Posterior vena cava (tissue), 2 donors: ENCODE data around the gene FAM83G. TPM values are rescaled to one million over a fixed set of nuclear protein-coding genes. Genes with fewer than 3 reads are reported as not detected.

Experiments
- DNase-seq: peaks from one replicate; pipeline ENCODE4 v3.0.0-alpha.2; 2020; ENCODE audit warnings: low spot score
- intact Hi-C, 2 donors: fragments of 100-400 bp; cut with DNase I; formaldehyde crosslinking; loops; one replicate each; pipeline versions ENCODE4 v1.14.1 to v1.14.2; 2022 to 2023
- total RNA-seq, 2 donors: library from RNA; stranded (reverse); fragmentation: NEBNext Ultra II Directional; extraction: Animal tissue kit (Norgen Biotek cat#: 25700); gene quantifications; one replicate each; pipeline ENCODE4 v1.2.1, GENCODE V29; 2021
- donor health status: DM: yes; HTN: yes; CAD: no.
- donor health status: DM: yes; HTN: yes; CAD: no.

The FAM83G gene
- total RNA-seq, 2 donors from 2014 or later, result 2.8 to 10.9 TPM

DNA sequence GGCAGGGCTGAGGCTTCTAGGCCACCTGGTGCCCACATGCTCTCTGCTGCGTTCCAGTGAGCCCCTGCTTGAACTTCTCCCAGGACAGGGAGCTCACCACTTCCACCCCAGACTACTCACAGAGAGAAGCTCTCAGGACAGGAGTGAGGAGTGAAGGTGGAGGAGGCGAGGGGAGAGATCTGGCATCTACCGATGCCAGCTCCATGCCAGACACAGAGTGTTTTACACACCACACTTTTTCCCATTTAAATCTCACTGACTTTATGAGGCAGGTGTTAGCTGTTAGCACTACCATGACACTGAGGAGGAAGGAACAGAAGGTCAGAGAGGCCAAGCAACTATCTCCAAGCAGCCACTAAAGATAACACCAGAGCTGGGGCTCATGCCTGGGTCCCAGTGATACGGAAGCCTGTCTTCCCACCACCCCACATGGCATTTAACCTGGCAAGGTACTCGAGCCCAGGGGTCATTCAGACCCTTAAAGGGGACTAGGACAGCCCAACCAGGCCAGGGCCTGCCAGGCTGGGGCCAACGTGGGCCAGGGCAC, 6.8 kb downstream of the FAM83G start:
- DNase-seq, result no peak
- intact Hi-C loops, result no loop called here

GRCh38 chr17:18996458-18996857, 8.1 kb downstream of the FAM83G start:
- DNase-seq, result no peak
- intact Hi-C loops, result no loop called here

DNA sequence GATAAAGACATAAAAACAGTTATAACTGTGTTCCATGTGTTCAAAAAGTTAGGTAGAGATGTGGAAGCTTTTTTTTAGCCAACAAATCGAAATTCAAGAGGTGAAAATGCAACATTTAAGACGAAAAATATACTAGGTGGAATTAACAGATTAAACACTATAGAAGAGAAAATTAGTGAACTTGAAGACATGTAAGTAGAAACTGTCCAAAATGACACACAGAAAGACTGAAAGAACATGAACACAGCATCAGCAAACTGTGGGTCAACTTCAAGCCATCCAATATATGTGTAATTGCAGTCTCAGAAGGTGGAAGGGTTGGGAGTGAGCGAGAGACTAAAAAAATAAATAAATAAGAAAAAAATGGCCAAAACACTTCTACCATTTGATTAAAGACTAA, 9.3 kb downstream of the FAM83G start:
- DNase-seq, result no peak
- intact Hi-C loops, result no loop called here

DNA sequence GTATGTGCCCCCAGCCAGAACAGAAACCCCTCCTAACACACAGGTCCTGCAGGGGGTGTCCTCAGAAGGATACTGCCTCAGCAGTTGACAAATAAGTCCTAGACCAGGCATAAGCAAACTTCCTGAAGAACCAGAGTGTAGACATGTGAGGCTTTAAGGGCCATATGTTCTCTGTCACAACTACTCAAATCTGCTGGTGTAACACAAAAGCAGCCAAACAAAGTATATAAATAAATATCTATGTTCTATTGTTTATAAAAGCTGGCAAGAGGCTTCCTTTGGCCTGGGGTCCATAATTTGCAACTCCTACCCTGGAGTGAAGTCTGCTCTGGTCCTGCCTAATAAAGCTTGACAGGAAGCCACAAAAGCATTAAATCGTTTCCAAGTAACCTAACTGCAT, 9.9 kb downstream of the FAM83G start:
- intact Hi-C loops, result loop anchor here in 1 of 2 donors (5.0 kb wide), 1 partner anchor 773 kb away; no protein-coding TSS in a partner anchor
- no peak for DNase-seq

- intact Hi-C loops, result loop anchor here in 1 of 2 donors (5.0 kb wide), 1 partner anchor 773 kb away; no protein-coding TSS in a partner anchor
- DNase-seq, result no peak
Measured at GRCh38 chr17:18993905-18994526, 10.5 kb downstream of the FAM83G start.

- no peak for DNase-seq
- intact Hi-C loops, result loop anchor here in 1 of 2 donors (5.0 kb wide), 1 partner anchor 775 kb away; no protein-coding TSS in a partner anchor
Measured at GRCh38 chr17:18992454-18993130, 12.0 kb downstream of the FAM83G start.

GRCh38 chr17:18991531-18992315, 12.8 kb downstream of the FAM83G start:
- no peak for DNase-seq
- intact Hi-C loops, result loop anchor here in 1 of 2 donors (5.0 kb wide), 1 partner anchor 776 kb away; no protein-coding TSS in a partner anchor

DNA sequence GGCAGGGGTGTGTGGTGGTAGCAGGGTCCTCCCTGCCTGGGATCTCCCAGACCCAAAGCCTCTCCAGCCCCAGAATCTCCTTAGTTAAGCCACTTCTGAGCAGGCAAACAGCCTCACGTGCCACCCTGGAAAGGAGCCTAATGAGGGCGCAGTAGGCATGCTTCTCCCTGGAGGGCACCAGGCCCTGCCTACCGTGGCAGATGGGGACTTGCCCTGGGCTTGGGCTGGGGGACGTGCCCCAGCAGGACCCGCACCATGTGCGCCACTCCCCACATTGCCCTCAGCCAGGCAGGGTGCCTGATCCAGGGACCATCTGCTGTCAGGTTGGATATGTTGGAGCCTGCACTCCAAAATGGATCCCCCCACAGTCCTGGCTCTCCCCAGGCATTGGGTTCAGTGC, 14.2 kb downstream of the FAM83G start:
- intact Hi-C loops, result loop anchor here in 1 of 2 donors (5.0 kb wide), 1 partner anchor 777 kb away; no protein-coding TSS in a partner anchor
- no peak for DNase-seq

DNA sequence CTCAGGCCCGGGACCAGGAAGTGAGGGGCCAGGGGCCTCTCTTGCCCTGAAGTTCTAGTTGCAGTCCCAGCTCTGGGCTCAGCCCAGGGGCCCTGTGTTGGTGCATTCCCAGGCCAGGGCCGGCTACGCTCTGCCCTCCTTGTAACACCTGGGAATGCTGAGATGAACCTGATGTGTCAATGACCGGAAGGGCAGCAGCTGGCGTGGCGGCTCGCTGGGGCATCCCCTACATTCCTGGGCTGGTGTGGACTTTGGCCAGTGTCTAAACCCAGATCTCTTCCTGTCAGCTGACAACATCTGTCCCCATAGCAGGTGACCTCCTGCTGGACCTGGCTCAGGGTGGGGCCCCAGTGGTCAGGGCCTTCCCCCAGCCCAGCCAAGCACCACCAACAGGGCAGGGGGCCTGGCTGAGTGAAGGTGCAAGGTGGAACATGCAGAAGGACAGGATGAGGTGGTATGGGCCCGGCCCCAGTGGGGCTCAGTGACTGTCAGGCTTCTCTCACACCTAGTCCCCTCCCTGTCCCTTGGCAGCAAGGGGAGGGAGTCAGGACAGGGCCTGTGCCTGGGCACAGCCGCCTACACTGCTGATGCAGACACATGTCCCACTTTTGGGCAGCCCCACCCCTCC, 15.9 kb downstream of the FAM83G start:
- intact Hi-C loops, result no loop called here
- DNase-seq, result no peak

DNA sequence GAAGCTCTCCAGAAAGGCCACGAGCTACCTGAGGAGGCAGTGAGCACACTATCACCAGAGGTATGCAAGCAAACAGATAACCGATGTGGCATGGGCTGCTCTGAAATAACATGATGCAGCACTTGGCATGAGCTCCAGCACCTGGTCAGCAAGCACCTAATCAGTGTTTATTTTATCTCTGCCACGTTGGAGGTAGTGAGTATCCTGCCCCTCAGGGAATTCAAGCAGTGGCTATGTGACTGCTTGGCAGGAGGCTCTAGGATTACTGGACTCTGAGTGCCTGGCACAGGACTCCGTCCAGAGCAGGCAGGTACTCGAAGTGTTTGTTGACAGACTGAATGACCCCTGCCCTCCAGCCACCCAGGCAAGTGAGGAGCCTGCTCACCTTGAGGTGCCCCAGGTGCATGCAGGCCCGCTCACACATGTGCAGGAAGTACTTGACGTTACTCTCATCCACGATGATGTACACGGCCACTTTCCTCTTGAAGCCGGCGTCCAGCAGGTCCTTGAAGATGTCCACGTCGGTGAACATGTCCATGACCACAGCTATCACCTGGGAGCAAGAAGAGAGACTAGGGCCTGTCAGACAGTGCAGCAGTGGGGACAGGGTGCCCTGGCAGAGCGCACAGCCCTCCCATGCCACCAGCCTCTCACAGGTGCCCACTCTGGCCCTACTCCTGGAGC, 16.6 kb downstream of the FAM83G start:
- intact Hi-C loops, result no loop called here
- DNase-seq, result no peak

- intact Hi-C loops, result no loop called here
Measured at GRCh38 chr17:18987230-18987610, 17.3 kb downstream of the FAM83G start.

GRCh38 chr17:18986541-18987229, 17.9 kb downstream of the FAM83G start:
- intact Hi-C loops, result no loop called here
- no peak for DNase-seq

More at GRCh38 chr17:18987230-18987610, 17.3 kb downstream of the FAM83G start:
- no peak for DNase-seq

DNA sequence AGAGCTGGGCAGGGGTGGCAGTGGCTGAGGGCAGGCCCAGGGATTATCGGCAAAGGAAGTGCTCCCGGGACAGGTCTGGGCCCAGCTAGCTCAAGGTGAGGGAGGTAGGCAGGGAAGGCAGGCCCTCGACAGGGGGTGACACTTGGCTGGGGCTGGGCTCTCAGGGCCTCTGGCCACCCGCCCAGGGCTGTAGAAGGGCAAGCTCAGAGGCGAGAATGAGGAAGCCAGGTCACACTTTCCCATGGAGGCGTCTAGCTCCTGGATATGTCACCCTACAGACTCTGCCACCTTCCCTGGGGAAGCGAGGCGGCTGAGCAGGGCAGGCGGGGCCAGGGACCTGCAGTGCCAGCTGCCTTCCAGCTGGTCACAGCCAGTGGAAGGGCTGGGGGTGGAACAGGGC, 19.1 kb downstream of the FAM83G start:
- DNase-seq, result no peak

DNA sequence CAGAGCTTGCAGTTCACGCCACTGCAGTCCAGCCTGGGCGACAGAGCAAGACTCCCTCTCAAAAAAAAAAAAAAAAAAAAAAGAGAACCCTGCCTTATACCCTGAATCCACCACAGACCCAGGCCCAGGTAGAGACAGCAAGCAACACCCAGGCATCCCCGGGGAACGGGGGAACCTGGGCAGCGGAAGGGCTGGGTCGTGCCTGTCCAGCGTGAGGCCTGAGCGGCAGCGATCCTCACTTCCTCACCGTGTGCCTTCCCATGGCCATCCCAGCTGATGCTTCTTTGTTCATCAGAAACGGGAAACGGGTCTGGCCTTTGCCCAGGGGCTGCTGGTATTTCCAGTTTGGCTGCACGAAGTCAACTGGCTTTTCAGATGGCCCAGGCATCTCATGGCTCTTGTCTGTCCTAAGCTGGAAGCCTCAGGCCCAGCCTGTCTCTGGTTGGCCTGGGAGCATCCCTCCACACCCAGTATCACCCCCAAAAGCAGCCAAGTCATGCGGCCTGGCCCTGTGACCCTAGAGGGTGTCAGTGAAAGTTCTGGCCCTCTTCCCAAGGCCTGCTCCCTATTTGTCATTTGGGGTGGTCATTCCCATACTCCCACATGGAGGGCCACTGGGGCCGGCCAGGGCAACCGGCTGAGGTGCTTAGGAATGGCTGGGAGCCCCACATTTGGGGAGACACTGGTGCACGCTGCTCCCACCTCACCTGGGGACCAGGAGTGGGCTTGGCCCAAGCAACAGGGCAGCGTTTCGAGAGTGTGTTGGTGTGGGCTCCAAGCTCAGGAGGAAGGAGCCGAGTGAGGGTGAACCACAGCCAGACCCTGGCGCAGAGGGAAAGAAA, 20.1 kb downstream of the FAM83G start:
- intact Hi-C loops, result no loop called here
- no peak for DNase-seq

More for the DNA sequence above, 19.1 kb downstream of the FAM83G start:
- intact Hi-C loops, result no loop called here

GRCh38 chr17:18981642-18982424, 22.7 kb downstream of the FAM83G start:
- intact Hi-C loops, result no loop called here
- DNase-seq, result no peak

- intact Hi-C loops, result no loop called here
- no peak for DNase-seq
Measured at GRCh38 chr17:18981335-18981641, 23.3 kb downstream of the FAM83G start.
